ENCODE measurements around the gene DNAJB1. TPM values are rescaled to one million over a fixed set of nuclear protein-coding genes. Genes with fewer than 3 reads are reported as not detected.
A peak's percentile ranks its signal among the peaks of the same experiment; 100 is the strongest.

DNAJB1 gene
- total and polyA plus RNA-seq, 2 of the 13 experiments (the other 11 are each of a cell fraction or from before 2014, with no cell fraction given): 87.5 to 97.3 TPM

- TF ChIP-seq GPN1 (CRISPR knock-in tag; IDR thresholded peaks at IDR 0.05; ENCODE audit: borderline replicate concordance) (no peak), ZNF484 (CRISPR knock-in tag; IDR thresholded peaks at IDR 0.05; ENCODE audit: borderline replicate concordance, low read depth) (no peak), MED13 (CRISPR knock-in tag; IDR thresholded peaks at IDR 0.05) (no peak), TFDP2 (CRISPR knock-in tag; IDR thresholded peaks at IDR 0.05) (no peak), KLF11 (CRISPR knock-in tag; IDR thresholded peaks at IDR 0.05) (no peak), KAT2B (IDR thresholded peaks at IDR 0.05; ENCODE audit: borderline replicate concordance, low read depth, low read length) (no peak), SOX6 (IDR thresholded peaks at IDR 0.05) (no peak), SOX6 (CRISPR knock-in tag; IDR thresholded peaks at IDR 0.05) (peak; percentile 17; the same call in 1 of the 2 replicates), ZNF282 (IDR thresholded peaks at IDR 0.05; ENCODE audit: partially characterized antibody) (no peak), ZNF607 (CRISPR knock-in tag; IDR thresholded peaks at IDR 0.05; ENCODE audit: borderline replicate concordance) (no peak), ZFP36L1 (CRISPR knock-in tag; IDR thresholded peaks at IDR 0.05) (no peak), ZNF138 (CRISPR knock-in tag; IDR thresholded peaks at IDR 0.05; ENCODE audit: low read depth) (no peak), REPIN1 (CRISPR knock-in tag; IDR thresholded peaks at IDR 0.05; ENCODE audit: borderline replicate concordance, low read depth) (no peak), MTA1 (CRISPR knock-in tag; IDR thresholded peaks at IDR 0.05; ENCODE audit: borderline replicate concordance) (no peak), DMAP1 (CRISPR knock-in tag; IDR thresholded peaks at IDR 0.05) (0 out of 2 replicates have a peak, but pooled peaks have one; percentile 26), MTF2 (CRISPR knock-in tag; IDR thresholded peaks at IDR 0.05; ENCODE audit: borderline replicate concordance) (no peak), ATF7 (IDR thresholded peaks at IDR 0.05) (no peak), ATF7 (CRISPR knock-in tag; IDR thresholded peaks at IDR 0.05) (0 out of 2 replicates have a peak, but pooled peaks have one; percentile 28), SYNCRIP (IDR thresholded peaks at IDR 0.05; ENCODE audit: insufficient read depth, low read depth, low read length) (no peak), ZNF235 (CRISPR knock-in tag; IDR thresholded peaks at IDR 0.05; ENCODE audit: borderline replicate concordance) (no peak), ZNF775 (CRISPR knock-in tag; IDR thresholded peaks at IDR 0.05; ENCODE audit: borderline replicate concordance) (no peak), SNAPC5 (CRISPR knock-in tag; IDR thresholded peaks at IDR 0.05; ENCODE audit: borderline replicate concordance) (no peak), FOXM1 (CRISPR knock-in tag; IDR thresholded peaks at IDR 0.05) (no peak), PATZ1 (CRISPR knock-in tag; IDR thresholded peaks at IDR 0.05) (peak; percentile 78), ZNF703 (CRISPR knock-in tag; IDR thresholded peaks at IDR 0.05; ENCODE audit: borderline replicate concordance) (no peak), DMTF1 (CRISPR knock-in tag; IDR thresholded peaks at IDR 0.05) (no peak), ZNF230 (CRISPR knock-in tag; IDR thresholded peaks at IDR 0.05) (no peak)
Observed at GRCh38 chr19:14505488-14506239, 12.5 kb downstream of the DNAJB1 start (continued).
